ENCODE data around the gene ALDH2. TPM values are rescaled to one million over a fixed set of nuclear protein-coding genes. Genes with fewer than 3 reads are reported as not detected.

Gene ALDH2
- total RNA-seq, 6 donors from 2014 or later: 138 to 573 (median 265) TPM

Small RNAs within 50 kb of the gene (small RNA-seq; reads per million reads assigned to genes)
- 1.0 to 3.3 (median 1.7) reads per million in 4 donors for gene MIR6761

Other genes with a start within 250 kb of the ALDH2 start
- gene ATXN2, start 167.6 kb upstream of the ALDH2 start, total RNA-seq: 100 to 1,000 TPM in 2 of 6 donors, 10 to 100 TPM in 4; 50.7 to 189 (median 75.2) TPM
- 10 to 100 TPM; 11.0 to 17.8 (median 15.5) TPM for gene BRAP, start 81.0 kb upstream of the ALDH2 start, total RNA-seq
- 10 to 100 TPM; 16.7 to 83.8 (median 27.0) TPM for gene ACAD10, start 80.9 kb upstream of the ALDH2 start, total RNA-seq
- 10 to 100 TPM; 27.2 to 60.8 (median 42.3) TPM for gene MAPKAPK5, start 75.3 kb downstream of the ALDH2 start, total RNA-seq
- 10 to 100 TPM; 14.8 to 41.9 (median 21.2) TPM for gene TMEM116, start 246.2 kb downstream of the ALDH2 start, total RNA-seq
- 100 to 1,000 TPM in 2 of 6 donors, 10 to 100 TPM in 4; 32.5 to 149 (median 72.2) TPM for gene ERP29, start 246.5 kb downstream of the ALDH2 start, total RNA-seq